ENCODE results near the gene RTN4RL1. TPM values are rescaled to one million over a fixed set of nuclear protein-coding genes. Genes with fewer than 3 reads are reported as not detected.
A peak's percentile ranks its signal among the peaks of the same experiment; 100 is the strongest.

The RTN4RL1 gene
- total and polyA plus RNA-seq, 2 experiments from 2014 or later, result 32.2 to 45.4 TPM

GRCh38 chr17:2009737-2010136 is 15.4 kb downstream of the RTN4RL1 start:
- no peak for DNase-seq (ENCODE audit: low read depth in 1 of 2, low spot score in 1 of 2)
- Histone ChIP-seq H3K9me3 (ENCODE audit: low read depth) (no peaks in the 10 kb centered on the region), H3K27ac (no peak overlapping the region), H3K36me3 (no peaks in the 10 kb centered on the region), H3K4me3 (no peak overlapping the region), H3K4me1 (ENCODE audit: low read depth) (no peaks in the 10 kb centered on the region), H3K27me3 (no peaks in the 10 kb centered on the region)
- no peak for TF ChIP-seq CTCF (IDR thresholded peaks at IDR 0.05; ENCODE audit: low read depth, low read length)

- H3K4me3 ChIP-seq, result no peak overlapping the region
- TF ChIP-seq CTCF (IDR thresholded peaks at IDR 0.05; ENCODE audit: low read depth, low read length), result no peak
- no peaks in the 10 kb centered on the region for H3K36me3 ChIP-seq
- H3K27me3 ChIP-seq, result no peaks in the 10 kb centered on the region
- no peak overlapping the region for H3K27ac ChIP-seq
- H3K9me3 ChIP-seq (ENCODE audit: low read depth), result no peaks in the 10 kb centered on the region
- peaks cover 4% of the 10 kb centered on the region for H3K4me1 ChIP-seq (ENCODE audit: low read depth)
- no peak for DNase-seq (ENCODE audit: low read depth in 1 of 2, low spot score in 1 of 2)
These were observed 16.6 kb downstream of the RTN4RL1 start for GRCh38 chr17:2008332-2009126.

- H3K36me3 ChIP-seq, result no peaks in the 10 kb centered on the region
- no peaks in the 10 kb centered on the region for H3K9me3 ChIP-seq (ENCODE audit: low read depth)
- H3K27ac ChIP-seq, result peak overlapping the region; percentile 93
- TF ChIP-seq CTCF (IDR thresholded peaks at IDR 0.05; ENCODE audit: low read depth, low read length), result no peak
- DNase-seq (ENCODE audit: low read depth in 1 of 2, low spot score in 1 of 2), result peak in 1 of 2 donors; percentile 53
- no peaks in the 10 kb centered on the region for H3K27me3 ChIP-seq
- H3K4me1 ChIP-seq (ENCODE audit: low read depth), result peaks cover 21% of the 10 kb centered on the region
- no peak overlapping the region for H3K4me3 ChIP-seq
These were observed 20.6 kb downstream of the RTN4RL1 start for GRCh38 chr17:2004435-2004952.

- Histone ChIP-seq H3K27ac (peak overlapping the region; percentile 88), H3K27me3 (no peaks in the 10 kb centered on the region)
These were observed 21.6 kb downstream of the RTN4RL1 start for GRCh38 chr17:2003525-2003924.

GRCh38 chr17:2002767-2003329 is 22.3 kb downstream of the RTN4RL1 start:
- H3K27me3 ChIP-seq, result no peaks in the 10 kb centered on the region
- H3K9me3 ChIP-seq (ENCODE audit: low read depth), result no peaks in the 10 kb centered on the region
- no peak for DNase-seq (ENCODE audit: low read depth in 1 of 2, low spot score in 1 of 2)
- peaks cover 34% of the 10 kb centered on the region for H3K4me1 ChIP-seq (ENCODE audit: low read depth)
- no peak overlapping the region for H3K4me3 ChIP-seq
- H3K27ac ChIP-seq, result peak overlapping the region; percentile 88
- TF ChIP-seq CTCF (IDR thresholded peaks at IDR 0.05; ENCODE audit: low read depth, low read length), result no peak
- H3K36me3 ChIP-seq, result no peaks in the 10 kb centered on the region

More at GRCh38 chr17:2003525-2003924, 21.6 kb downstream of the RTN4RL1 start:
- DNase-seq (ENCODE audit: low read depth in 1 of 2, low spot score in 1 of 2), result no peak
- Histone ChIP-seq H3K36me3 (no peaks in the 10 kb centered on the region), H3K4me3 (no peak overlapping the region), H3K4me1 (ENCODE audit: low read depth) (peaks cover 28% of the 10 kb centered on the region), H3K9me3 (ENCODE audit: low read depth) (no peaks in the 10 kb centered on the region)
- no peak for TF ChIP-seq CTCF (IDR thresholded peaks at IDR 0.05; ENCODE audit: low read depth, low read length)
